Suppressor macrophage treated with lipopolysaccharide for 4 hours (primary cell): Measurements from ENCODE around the gene PGAP6.

Experiments
- DNase-seq: peaks from one replicate; pipeline ENCODE4 v3.0.0-alpha.2; 2020

Gene PGAP6

DNA sequence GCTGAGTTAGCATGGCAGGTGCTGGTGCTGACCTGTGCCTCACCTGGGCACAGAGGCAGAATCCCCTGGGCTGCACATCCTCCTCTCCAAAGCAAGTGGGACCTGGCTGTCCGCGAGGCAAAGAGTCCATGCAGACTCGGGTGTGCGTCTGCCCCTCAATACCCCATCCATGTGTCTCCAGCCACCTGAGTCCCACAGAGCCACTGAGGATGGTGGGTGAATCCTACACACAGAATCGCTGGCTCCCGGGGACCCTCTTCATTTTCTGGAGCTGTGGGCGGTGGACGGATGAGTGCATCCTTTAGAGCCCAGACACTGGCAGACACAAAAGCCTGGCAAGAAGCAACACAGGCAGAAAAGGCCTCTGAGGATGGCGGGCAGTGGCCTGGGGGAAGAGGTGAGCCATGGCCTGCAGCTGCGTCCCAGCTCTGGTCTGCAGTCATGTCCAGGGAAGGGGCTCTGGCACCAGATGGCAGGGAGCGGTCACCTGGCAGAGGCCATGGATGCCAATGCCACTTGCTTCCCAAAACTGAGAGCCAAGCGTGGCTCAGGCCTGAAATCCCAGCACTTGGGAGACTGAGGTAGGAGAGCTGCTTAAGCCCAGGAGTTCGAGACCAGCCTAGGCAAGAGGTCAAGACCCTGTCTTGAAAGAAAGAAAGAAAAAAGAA lies 59.2 kb downstream of the PGAP6 start:
- DNase-seq, result no peak

DNA sequence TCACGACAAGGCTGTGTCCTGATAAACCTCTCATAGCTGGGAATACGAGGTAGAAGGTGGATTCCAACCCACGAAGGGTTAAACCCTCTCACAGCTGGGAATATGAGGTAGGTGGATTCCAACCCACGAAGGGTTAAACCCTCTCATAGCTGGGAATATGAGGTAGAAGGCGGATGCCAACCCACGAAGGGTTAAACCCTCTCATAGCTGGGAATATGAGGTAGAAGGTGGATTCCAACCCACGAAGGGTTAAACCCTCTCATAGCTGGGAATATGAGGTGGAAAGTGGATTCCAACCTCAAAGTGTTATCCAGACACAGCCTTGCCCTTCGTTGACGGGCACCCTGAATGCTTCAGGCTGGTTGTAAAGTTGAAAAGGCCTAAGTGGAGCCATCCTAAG lies 60.2 kb downstream of the PGAP6 start:
- DNase-seq, result no peak
